ENCODE results near the gene MTHFD1.

DNA sequence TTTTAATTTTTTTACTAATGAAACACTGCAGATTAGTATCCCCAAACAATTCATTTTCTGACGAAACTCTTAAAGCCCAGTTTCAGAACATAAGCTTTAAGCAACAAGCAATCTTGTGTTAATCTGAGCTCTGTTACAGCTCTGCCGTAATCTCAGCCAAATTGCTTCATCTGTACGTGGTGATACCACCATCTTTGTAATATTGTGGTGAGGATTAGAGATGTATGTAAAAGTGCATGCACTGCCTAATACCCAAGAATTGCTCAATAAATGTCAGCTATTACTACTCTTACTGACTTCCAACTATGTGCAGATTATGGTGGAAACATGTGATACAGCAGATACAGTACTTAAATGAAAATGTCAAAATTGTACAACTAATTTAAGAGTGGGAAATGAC lies 78.9 kb downstream of the MTHFD1 start:
- TF ChIP-seq, protein P1, sequence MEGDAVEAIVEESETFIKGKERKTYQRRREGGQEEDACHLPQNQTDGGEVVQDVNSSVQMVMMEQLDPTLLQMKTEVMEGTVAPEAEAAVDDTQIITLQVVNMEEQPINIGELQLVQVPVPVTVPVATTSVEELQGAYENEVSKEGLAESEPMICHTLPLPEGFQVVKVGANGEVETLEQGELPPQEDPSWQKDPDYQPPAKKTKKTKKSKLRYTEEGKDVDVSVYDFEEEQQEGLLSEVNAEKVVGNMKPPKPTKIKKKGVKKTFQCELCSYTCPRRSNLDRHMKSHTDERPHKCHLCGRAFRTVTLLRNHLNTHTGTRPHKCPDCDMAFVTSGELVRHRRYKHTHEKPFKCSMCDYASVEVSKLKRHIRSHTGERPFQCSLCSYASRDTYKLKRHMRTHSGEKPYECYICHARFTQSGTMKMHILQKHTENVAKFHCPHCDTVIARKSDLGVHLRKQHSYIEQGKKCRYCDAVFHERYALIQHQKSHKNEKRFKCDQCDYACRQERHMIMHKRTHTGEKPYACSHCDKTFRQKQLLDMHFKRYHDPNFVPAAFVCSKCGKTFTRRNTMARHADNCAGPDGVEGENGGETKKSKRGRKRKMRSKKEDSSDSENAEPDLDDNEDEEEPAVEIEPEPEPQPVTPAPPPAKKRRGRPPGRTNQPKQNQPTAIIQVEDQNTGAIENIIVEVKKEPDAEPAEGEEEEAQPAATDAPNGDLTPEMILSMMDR (conservative IDR thresholded peaks at IDR 0.05): no peak
- TF ChIP-seq ZFX (IDR thresholded peaks at IDR 0.05): no peak
